ENCODE results near the gene EDIL3.

Gene EDIL3

GRCh38 chr5:84384604-84385575 lies at the start of gene EDIL3:
EDIL3 (minus strand) TSS chr5:84384880; CDS start chr5:84384374, 506 bp downstream.
- no peak for DNase-seq

GRCh38 chr5:84433461-84433860 lies 48.8 kb upstream of the EDIL3 start:
- DNase-seq: no peak

GRCh38 chr5:84430863-84431663 lies 46.4 kb upstream of the EDIL3 start:
- DNase-seq: no peak

GRCh38 chr5:84430079-84430478 lies 45.4 kb upstream of the EDIL3 start:
- no peak for DNase-seq

GRCh38 chr5:84425365-84425881 lies 40.7 kb upstream of the EDIL3 start:
- no peak for DNase-seq

- no peak for DNase-seq
Observed at GRCh38 chr5:84419742-84420141, 35.1 kb upstream of the EDIL3 start.

GRCh38 chr5:84411832-84412605 lies 27.3 kb upstream of the EDIL3 start:
- DNase-seq: no peak

- no peak for DNase-seq
Observed at GRCh38 chr5:84406111-84406510, 21.4 kb upstream of the EDIL3 start.

- DNase-seq: no peak
Observed at GRCh38 chr5:84403773-84404172, 19.1 kb upstream of the EDIL3 start.

GRCh38 chr5:84397385-84397784 lies 12.7 kb upstream of the EDIL3 start:
- no peak for DNase-seq

GRCh38 chr5:84393969-84394368 lies 9.3 kb upstream of the EDIL3 start:
- no peak for DNase-seq

- DNase-seq: no peak
Observed at GRCh38 chr5:84392836-84393235, 8.2 kb upstream of the EDIL3 start.

GRCh38 chr5:84385705-84386104 lies 1.0 kb upstream of the EDIL3 start:
- DNase-seq: no peak

GRCh38 chr5:84383816-84384603 lies 670 bp downstream of the EDIL3 start:
- DNase-seq: no peak

GRCh38 chr5:84383296-84383815 lies 1.3 kb downstream of the EDIL3 start:
- no peak for DNase-seq

- DNase-seq: no peak
Observed at GRCh38 chr5:84382363-84383295, 2.1 kb downstream of the EDIL3 start.

- DNase-seq: no peak
Observed at GRCh38 chr5:84381502-84382362, 2.9 kb downstream of the EDIL3 start.

- no peak for DNase-seq
Observed at GRCh38 chr5:84379749-84380148, 4.9 kb downstream of the EDIL3 start.

GRCh38 chr5:84378961-84379360 lies 5.7 kb downstream of the EDIL3 start:
- DNase-seq: no peak
